ENCODE measurements around the gene HHIP. TPM values are rescaled to one million over a fixed set of nuclear protein-coding genes. Genes with fewer than 3 reads are reported as not detected.

The HHIP gene
- total and polyA plus RNA-seq, 5 experiments from 2014 or later, result not detected

GRCh38 chr4:144716778-144717177 lies 70.8 kb downstream of the HHIP start:
- no peaks in the 10 kb centered on the region for H3K36me3 Mint-ChIP-seq
- ATAC-seq (no peak), DNase-seq (no peak)
- H3K4me1 Mint-ChIP-seq, result peaks cover 0 to 3% (median 0%) of the 10 kb centered on the region in 4 donors
- POLR2A ChIA-PET, result no interaction called here
- no peak overlapping the region for H3K27ac Mint-ChIP-seq
- no peak overlapping the region for H3K4me3 Mint-ChIP-seq
- peaks cover 0 to 3% (median 0%) of the 10 kb centered on the region in 9 donors for H3K9me3 Mint-ChIP-seq
- no peaks in the 10 kb centered on the region for H3K27me3 Mint-ChIP-seq

GRCh38 chr4:144718958-144719512 lies 73.1 kb downstream of the HHIP start:
- Mint-ChIP-seq H3K27me3 (no peaks in the 10 kb centered on the region), H3K4me1 (peaks cover 0 to 3% (median 0%) of the 10 kb centered on the region in 4 donors), H3K27ac (no peak overlapping the region), H3K9me3 (peaks cover 0 to 2% (median 0%) of the 10 kb centered on the region in 9 donors), H3K36me3 (no peaks in the 10 kb centered on the region), H3K4me3 (no peak overlapping the region)
- POLR2A ChIA-PET, result no interaction called here
- no peak for DNase-seq
- no peak for ATAC-seq

GRCh38 chr4:144720491-144720890 lies 74.5 kb downstream of the HHIP start:
- no peak for ATAC-seq
- Mint-ChIP-seq H3K4me1 (no peaks in the 10 kb centered on the region), H3K9me3 (no peaks in the 10 kb centered on the region), H3K4me3 (no peak overlapping the region), H3K27me3 (no peaks in the 10 kb centered on the region), H3K36me3 (no peaks in the 10 kb centered on the region), H3K27ac (no peak overlapping the region)
- POLR2A ChIA-PET, result no interaction called here
- no peak for DNase-seq

- no peak for ATAC-seq
- Mint-ChIP-seq H3K36me3 (no peaks in the 10 kb centered on the region), H3K27me3 (no peaks in the 10 kb centered on the region), H3K4me3 (no peak overlapping the region), H3K4me1 (no peaks in the 10 kb centered on the region), H3K9me3 (no peaks in the 10 kb centered on the region), H3K27ac (no peak overlapping the region)
- DNase-seq, result no peak
- POLR2A ChIA-PET, result no interaction called here
These were observed 76.0 kb downstream of the HHIP start for GRCh38 chr4:144721994-144722393.

DNA sequence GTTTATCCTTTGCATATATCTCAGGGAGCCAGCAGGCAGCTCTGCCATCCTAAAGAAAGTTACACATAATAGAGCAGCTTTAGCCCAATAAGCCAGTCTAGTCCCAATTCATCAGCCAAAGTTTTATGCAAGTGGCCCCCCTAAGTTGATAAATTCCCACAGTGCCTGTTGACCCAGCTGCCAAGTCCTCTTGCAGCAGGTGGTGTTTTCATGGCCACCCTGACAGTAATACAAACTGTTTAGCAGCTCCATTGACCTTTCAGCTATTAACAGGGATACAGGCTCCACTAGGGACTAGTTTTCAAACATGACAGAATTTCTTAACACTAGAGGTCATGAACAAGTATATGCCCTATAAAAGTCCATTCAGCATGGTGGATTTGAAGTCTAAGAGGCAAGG lies 77.5 kb downstream of the HHIP start:
- Mint-ChIP-seq H3K4me3 (no peak overlapping the region), H3K4me1 (no peaks in the 10 kb centered on the region), H3K27me3 (no peaks in the 10 kb centered on the region), H3K27ac (no peak overlapping the region), H3K36me3 (no peaks in the 10 kb centered on the region), H3K9me3 (no peaks in the 10 kb centered on the region)
- DNase-seq, result no peak
- POLR2A ChIA-PET, result no interaction called here
- no peak for ATAC-seq

GRCh38 chr4:144729175-144729574 lies 83.2 kb downstream of the HHIP start:
- H3K4me3 Mint-ChIP-seq, result no peak overlapping the region
- POLR2A ChIA-PET, result no interaction called here
- DNase-seq, result no peak
- H3K27me3 Mint-ChIP-seq, result no peaks in the 10 kb centered on the region
- no peaks in the 10 kb centered on the region for H3K4me1 Mint-ChIP-seq
- ATAC-seq, result no peak
- no peak overlapping the region for H3K27ac Mint-ChIP-seq
- no peaks in the 10 kb centered on the region for H3K36me3 Mint-ChIP-seq
- H3K9me3 Mint-ChIP-seq, result no peaks in the 10 kb centered on the region

GRCh38 chr4:144732584-144733428 lies 86.8 kb downstream of the HHIP start:
- no peak for ATAC-seq
- POLR2A ChIA-PET, result no interaction called here
- no peak for DNase-seq
- Mint-ChIP-seq H3K4me3 (no peak overlapping the region), H3K36me3 (no peaks in the 10 kb centered on the region), H3K4me1 (no peaks in the 10 kb centered on the region), H3K27ac (no peak overlapping the region), H3K27me3 (peaks cover 0 to 3% (median 0%) of the 10 kb centered on the region in 5 donors), H3K9me3 (no peaks in the 10 kb centered on the region)

DNA sequence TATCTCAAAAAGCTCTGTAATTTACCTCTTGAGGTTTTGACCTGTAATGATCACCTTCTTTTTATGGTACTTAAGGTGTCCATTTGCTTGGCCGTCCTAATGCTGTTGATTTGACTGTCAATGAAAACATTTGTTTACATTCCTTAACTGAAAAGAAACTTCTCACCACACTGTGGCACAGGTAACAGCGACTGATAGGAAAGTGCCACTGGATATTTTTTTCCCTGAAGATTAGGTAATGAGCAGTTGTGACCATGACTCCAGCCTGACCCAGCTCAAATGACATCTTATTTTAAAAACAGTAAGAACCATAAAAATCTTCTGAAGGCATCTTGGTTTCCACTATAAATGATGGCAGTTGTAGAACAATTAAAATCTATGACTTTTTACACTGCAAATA lies 87.6 kb downstream of the HHIP start:
- POLR2A ChIA-PET, result no interaction called here
- H3K9me3 Mint-ChIP-seq, result no peaks in the 10 kb centered on the region
- no peak overlapping the region for H3K4me3 Mint-ChIP-seq
- H3K4me1 Mint-ChIP-seq, result no peaks in the 10 kb centered on the region
- DNase-seq, result no peak
- H3K27ac Mint-ChIP-seq, result no peak overlapping the region
- H3K36me3 Mint-ChIP-seq, result no peaks in the 10 kb centered on the region
- no peak for ATAC-seq
- peaks cover 0 to 3% (median 0%) of the 10 kb centered on the region in 5 donors for H3K27me3 Mint-ChIP-seq

GRCh38 chr4:144734522-144734921 lies 88.6 kb downstream of the HHIP start:
- no peaks in the 10 kb centered on the region for H3K4me1 Mint-ChIP-seq
- POLR2A ChIA-PET, result no interaction called here
- H3K36me3 Mint-ChIP-seq, result no peaks in the 10 kb centered on the region

GRCh38 chr4:144738649-144739048 lies 92.7 kb downstream of the HHIP start:
- Mint-ChIP-seq H3K27ac (no peak overlapping the region), H3K36me3 (no peaks in the 10 kb centered on the region), H3K4me1 (no peaks in the 10 kb centered on the region), H3K27me3 (peaks cover 0 to 3% (median 0%) of the 10 kb centered on the region in 5 donors), H3K9me3 (no peaks in the 10 kb centered on the region), H3K4me3 (no peak overlapping the region)
- POLR2A ChIA-PET, result no interaction called here
- ATAC-seq, result no peak
- DNase-seq, result no peak

More at GRCh38 chr4:144734522-144734921, 88.6 kb downstream of the HHIP start:
- Mint-ChIP-seq H3K9me3 (no peaks in the 10 kb centered on the region), H3K4me3 (no peak overlapping the region), H3K27ac (no peak overlapping the region), H3K27me3 (peaks cover 0 to 3% (median 0%) of the 10 kb centered on the region in 5 donors)
- no peak for DNase-seq
- ATAC-seq, result no peak

- POLR2A ChIA-PET, result no interaction called here
- no peaks in the 10 kb centered on the region for H3K4me1 Mint-ChIP-seq
- H3K27me3 Mint-ChIP-seq, result peaks cover 0 to 3% (median 0%) of the 10 kb centered on the region in 5 donors
- no peak overlapping the region for H3K4me3 Mint-ChIP-seq
- H3K27ac Mint-ChIP-seq, result no peak overlapping the region
- ATAC-seq, result no peak
- H3K9me3 Mint-ChIP-seq, result no peaks in the 10 kb centered on the region
- H3K36me3 Mint-ChIP-seq, result no peaks in the 10 kb centered on the region
- DNase-seq, result no peak
These were observed 93.6 kb downstream of the HHIP start for GRCh38 chr4:144739511-144740033.

- Mint-ChIP-seq H3K4me3 (no peak overlapping the region), H3K4me1 (no peaks in the 10 kb centered on the region), H3K9me3 (no peaks in the 10 kb centered on the region), H3K27me3 (peaks cover 0 to 3% (median 0%) of the 10 kb centered on the region in 5 donors), H3K36me3 (no peaks in the 10 kb centered on the region), H3K27ac (no peak overlapping the region)
- ATAC-seq (no peak), DNase-seq (no peak)
- POLR2A ChIA-PET, result no interaction called here
These were observed 94.4 kb downstream of the HHIP start for GRCh38 chr4:144740316-144740715.

GRCh38 chr4:144748814-144749555 lies 103.0 kb downstream of the HHIP start:
- Mint-ChIP-seq H3K36me3 (peaks cover 0 to 2% (median 0%) of the 10 kb centered on the region in 3 donors), H3K27me3 (no peaks in the 10 kb centered on the region), H3K9me3 (peaks cover 0 to 3% (median 0%) of the 10 kb centered on the region in 9 donors), H3K4me1 (no peaks in the 10 kb centered on the region), H3K27ac (no peak overlapping the region), H3K4me3 (no peak overlapping the region)
- POLR2A ChIA-PET, result no interaction called here
- DNase-seq (no peak), ATAC-seq (no peak)
